Immature natural killer cell (primary cell): ENCODE results near the gene TADA3. TPM values are rescaled to one million over a fixed set of nuclear protein-coding genes. Genes with fewer than 3 reads are reported as not detected.

Experiments used
- DNase-seq, 3 donors: peaks; one replicate each; pipeline ENCODE4 v3.0.0; 2022; ENCODE audit warnings: mixed read lengths in 1 of 3
- H3K27ac Mint-ChIP-seq, 6 donors: one replicate each; pipeline ENCODE4 v1.8.0; 2020; ENCODE audit warnings: mixed read lengths in 6 of 6, mild to moderate bottlenecking in 5 of 6, inconsistent platforms in 4 of 6, moderate library complexity in 3 of 6
- H3K27me3 Mint-ChIP-seq, 3 donors: one replicate each; pipeline ENCODE4 v1.8.0; 2020 to 2021; ENCODE audit warnings: low read depth in 3 of 3, mild to moderate bottlenecking in 3 of 3, mixed read lengths in 3 of 3, moderate library complexity in 3 of 3, inconsistent platforms in 1 of 3
- H3K36me3 Mint-ChIP-seq, 3 donors: one replicate each; pipeline ENCODE4 v1.8.0; 2020; ENCODE audit warnings: mixed read lengths in 3 of 3, inconsistent platforms in 2 of 3, mild to moderate bottlenecking in 2 of 3
- H3K4me1 Mint-ChIP-seq, 2 donors: one replicate each; pipeline ENCODE4 v1.8.0; 2020; ENCODE audit warnings: inconsistent platforms in 2 of 2, mild to moderate bottlenecking in 2 of 2, mixed read lengths in 2 of 2, moderate library complexity in 1 of 2
- H3K4me3 Mint-ChIP-seq, 5 donors: one replicate each; pipeline ENCODE4 v1.8.0; 2020; ENCODE audit warnings: mild to moderate bottlenecking in 5 of 5, mixed read lengths in 5 of 5, inconsistent platforms in 3 of 5, moderate library complexity in 3 of 5
- H3K9me3 Mint-ChIP-seq, 6 donors: one replicate each; pipeline ENCODE4 v1.8.0; 2020; ENCODE audit warnings: mild to moderate bottlenecking in 6 of 6, mixed read lengths in 6 of 6, inconsistent platforms in 4 of 6, moderate library complexity in 3 of 6
- polyA plus RNA-seq, 3 donors: library from polyadenylated mRNA; unstranded; fragments of 300-500 nt; fragmentation: Illumina TruSeq; gene quantifications; one replicate each; pipeline ENCODE4 v1.2.3, GENCODE V29; 2021

Gene TADA3
- polyA plus RNA-seq, 3 donors from 2014 or later, result 58.1 to 121 (median 73.6) TPM

DNA sequence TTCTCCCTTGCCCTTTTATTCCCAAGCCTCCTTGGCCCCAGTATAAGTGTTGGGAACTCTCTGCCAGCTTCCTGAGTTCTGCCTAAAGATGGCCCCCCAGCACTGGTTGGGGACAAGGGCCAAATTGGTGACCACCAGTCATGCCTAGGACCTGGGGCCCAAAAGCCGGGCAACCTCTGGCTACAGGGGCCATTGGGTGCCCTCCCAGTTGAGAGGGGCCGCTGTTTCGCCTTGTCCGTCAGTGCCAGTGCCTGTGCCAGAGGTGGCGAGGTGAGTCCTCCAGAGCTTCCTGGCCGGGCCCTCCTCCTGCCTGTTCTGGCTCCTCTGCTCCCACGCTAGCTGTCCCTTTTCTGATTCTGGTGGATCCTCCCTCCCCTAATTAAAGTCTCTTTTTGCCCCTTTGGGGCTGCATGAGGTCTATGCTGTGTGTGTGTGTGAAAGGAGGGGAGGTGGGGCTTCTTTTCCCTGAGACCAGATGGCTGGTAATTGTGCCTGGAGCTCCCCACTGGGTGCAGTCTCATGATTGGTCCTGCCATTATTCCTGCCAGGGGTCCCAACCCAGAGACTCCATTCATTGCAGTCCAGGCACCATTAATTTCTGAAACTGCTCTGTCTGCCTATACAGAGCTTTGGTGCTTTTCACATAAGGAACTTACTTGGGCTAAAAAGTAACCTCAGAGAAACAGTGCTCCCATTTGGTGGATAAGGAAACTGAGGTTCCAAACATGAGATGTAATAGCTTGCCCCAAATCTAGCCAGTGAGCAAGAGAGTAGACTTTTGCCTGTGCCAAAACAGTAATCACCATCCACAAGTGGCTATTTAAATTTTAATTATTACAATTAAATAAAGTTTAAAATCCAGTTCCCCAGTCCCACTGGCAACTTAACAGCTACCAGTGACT, 14.7 kb upstream of the TADA3 start:
- Mint-ChIP-seq H3K27me3 (peaks cover 0 to 13% (median 5%) of the 10 kb centered on the region in 3 donors), H3K27ac (peak overlapping the region; percentile 96 to 99 (median 99)), H3K4me1 (peaks cover 49 to 76% of the 10 kb centered on the region in 2 donors), H3K36me3 (peaks cover 9 to 28% (median 28%) of the 10 kb centered on the region in 3 donors), H3K9me3 (no peaks in the 10 kb centered on the region), H3K4me3 (peak overlapping the region in 3 of 5 donors; percentile 65 to 95 (median 93))
- no peak for DNase-seq

DNA sequence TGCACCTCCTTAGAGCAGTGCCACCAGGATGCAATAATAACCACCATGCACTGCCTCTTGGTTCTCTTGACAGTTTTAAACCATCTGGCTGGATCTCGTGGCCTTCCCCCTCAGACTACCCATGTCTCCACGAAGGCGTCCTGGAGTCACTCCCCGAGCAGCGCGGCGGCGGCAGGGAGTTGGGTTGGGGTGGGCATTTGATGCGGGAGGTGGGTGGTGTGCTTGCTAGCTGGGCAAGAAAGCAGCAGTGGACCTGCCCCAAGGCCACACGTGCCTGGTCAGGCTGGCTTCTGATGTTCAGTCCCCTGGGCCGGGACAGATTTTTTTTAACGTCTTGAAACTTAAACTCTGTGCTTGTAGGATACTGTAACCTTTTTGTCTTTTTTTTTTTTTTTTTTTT, 13.9 kb upstream of the TADA3 start:
- H3K36me3 Mint-ChIP-seq, result peaks cover 9 to 34% (median 30%) of the 10 kb centered on the region in 3 donors
- H3K4me1 Mint-ChIP-seq, result peaks cover 41 to 68% of the 10 kb centered on the region in 2 donors
- DNase-seq, result no peak
- no peaks in the 10 kb centered on the region for H3K9me3 Mint-ChIP-seq
- H3K27ac Mint-ChIP-seq, result peak overlapping the region in 3 of 6 donors; percentile 7 to 61 (median 51)
- H3K27me3 Mint-ChIP-seq, result peaks cover 0 to 13% (median 5%) of the 10 kb centered on the region in 3 donors
- no peak overlapping the region for H3K4me3 Mint-ChIP-seq

DNA sequence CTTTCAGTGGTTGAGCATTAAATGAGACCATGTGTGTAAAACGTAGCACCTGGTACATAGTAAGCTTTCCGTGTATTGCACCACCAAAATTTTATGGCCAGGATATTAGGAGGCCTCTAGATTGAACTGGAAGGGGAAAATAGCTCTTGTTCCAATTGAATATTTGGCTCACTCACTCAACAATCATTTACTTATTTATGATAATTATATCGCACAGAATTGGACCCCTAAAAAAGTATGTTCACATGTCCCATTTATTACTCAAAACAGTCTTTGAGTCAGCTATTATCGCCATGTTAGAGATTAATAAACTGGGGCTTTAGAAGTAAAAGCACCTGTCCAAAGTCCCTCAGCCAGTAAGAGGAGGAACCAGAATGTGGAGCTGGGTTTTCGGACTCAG, 12.7 kb upstream of the TADA3 start:
- Mint-ChIP-seq H3K9me3 (no peaks in the 10 kb centered on the region), H3K4me1 (peaks cover 33 to 59% of the 10 kb centered on the region in 2 donors), H3K27me3 (peaks cover 0 to 11% (median 5%) of the 10 kb centered on the region in 3 donors), H3K4me3 (no peak overlapping the region), H3K27ac (peak overlapping the region in 1 of 6 donors; percentile 48), H3K36me3 (peaks cover 9 to 40% (median 30%) of the 10 kb centered on the region in 3 donors)
- DNase-seq, result no peak

DNA sequence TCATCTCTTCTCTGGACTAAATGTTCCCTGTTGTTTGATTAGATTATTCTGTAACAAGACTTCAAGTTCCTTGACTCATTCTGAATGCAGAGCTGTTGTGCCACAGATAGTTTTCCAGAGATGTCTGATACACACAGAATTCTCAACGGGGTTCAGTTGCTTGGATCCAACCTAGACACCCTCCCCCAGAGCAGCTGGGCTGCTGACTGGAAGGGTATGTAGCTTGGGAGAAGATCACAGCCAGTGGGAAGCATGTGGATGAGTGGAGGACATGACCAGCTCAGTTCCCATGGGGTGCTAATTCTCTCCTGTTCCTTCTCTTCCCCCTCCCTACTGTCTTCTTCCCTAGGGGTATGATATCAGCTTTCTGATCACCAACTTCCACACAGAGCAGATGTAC, 11.2 kb upstream of the TADA3 start:
- Mint-ChIP-seq H3K4me3 (no peak overlapping the region), H3K4me1 (peaks cover 25 to 53% of the 10 kb centered on the region in 2 donors), H3K36me3 (peaks cover 9 to 45% (median 30%) of the 10 kb centered on the region in 3 donors), H3K9me3 (no peaks in the 10 kb centered on the region), H3K27me3 (peaks cover 0 to 6% (median 0%) of the 10 kb centered on the region in 3 donors), H3K27ac (peak overlapping the region in 5 of 6 donors; percentile 24 to 76 (median 71))
- DNase-seq, result no peak

DNA sequence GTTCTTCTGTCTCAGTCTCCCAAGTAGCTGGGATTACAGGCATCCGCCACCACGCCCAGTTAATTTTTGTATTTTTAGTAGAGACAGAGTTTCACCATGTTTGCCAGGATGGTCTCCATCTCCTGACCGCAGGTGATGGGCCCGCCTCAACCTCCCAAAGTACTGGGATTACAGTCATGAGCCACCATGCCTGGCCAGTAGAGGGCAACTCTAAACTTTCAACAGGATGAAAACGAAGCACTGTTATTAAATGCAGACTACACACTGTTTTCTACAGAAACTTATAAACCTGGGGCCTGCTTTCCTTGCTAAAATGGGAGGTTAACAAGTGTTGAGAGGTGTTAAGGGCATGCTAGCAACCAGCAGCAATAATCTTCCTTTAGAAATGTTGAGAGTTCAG, 8.3 kb upstream of the TADA3 start:
- no peak overlapping the region for H3K4me3 Mint-ChIP-seq
- peaks cover 0 to 3% (median 0%) of the 10 kb centered on the region in 3 donors for H3K27me3 Mint-ChIP-seq
- DNase-seq, result no peak
- peak overlapping the region in 2 of 6 donors; percentile 34 to 45 for H3K27ac Mint-ChIP-seq
- H3K36me3 Mint-ChIP-seq, result peaks cover 15 to 47% (median 36%) of the 10 kb centered on the region in 3 donors
- no peaks in the 10 kb centered on the region for H3K9me3 Mint-ChIP-seq
- peaks cover 30 to 55% of the 10 kb centered on the region in 2 donors for H3K4me1 Mint-ChIP-seq

DNA sequence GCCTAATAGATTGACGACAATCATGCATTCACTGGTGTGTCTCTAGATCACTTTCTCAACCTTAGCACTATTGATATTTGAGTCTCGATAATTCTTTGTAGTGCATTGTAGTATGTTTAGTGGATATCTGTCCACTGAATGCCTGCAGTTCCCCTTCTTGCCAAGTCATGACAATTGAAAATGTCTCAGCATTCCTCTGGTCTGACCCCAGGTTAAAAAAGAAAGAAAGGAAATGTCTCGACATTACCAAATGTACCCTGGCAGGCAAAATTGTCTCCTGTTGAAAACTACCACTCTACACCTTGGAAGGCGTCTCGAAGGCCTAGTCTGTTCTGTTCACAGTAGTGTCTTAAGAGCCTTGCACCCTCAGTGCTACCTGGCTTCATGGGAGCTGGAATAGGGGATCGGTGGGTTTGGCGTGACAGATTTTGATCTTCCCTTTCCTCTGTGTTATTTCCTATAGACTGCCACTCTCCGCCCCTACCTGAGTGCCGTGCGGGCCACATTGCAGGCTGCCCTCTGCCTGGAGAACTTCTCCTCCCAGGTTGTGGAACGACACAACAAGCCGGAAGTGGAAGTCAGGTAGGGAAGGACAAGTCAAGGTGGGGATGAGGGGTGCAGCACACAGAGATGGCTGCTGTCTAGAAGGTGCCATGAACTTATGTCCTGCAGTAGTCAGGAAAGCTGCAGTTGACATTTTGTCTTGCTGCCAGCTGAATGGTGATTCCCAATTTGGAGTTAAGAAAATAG, 5.1 kb upstream of the TADA3 start:
- no peak overlapping the region for H3K4me3 Mint-ChIP-seq
- no peaks in the 10 kb centered on the region for H3K9me3 Mint-ChIP-seq
- DNase-seq, result no peak
- peak overlapping the region in 4 of 6 donors; percentile 27 to 72 (median 52) for H3K27ac Mint-ChIP-seq
- peaks cover 3 to 11% (median 10%) of the 10 kb centered on the region in 3 donors for H3K27me3 Mint-ChIP-seq
- H3K36me3 Mint-ChIP-seq, result peaks cover 5 to 34% (median 11%) of the 10 kb centered on the region in 3 donors
- H3K4me1 Mint-ChIP-seq, result peaks cover 48 to 55% of the 10 kb centered on the region in 2 donors

DNA sequence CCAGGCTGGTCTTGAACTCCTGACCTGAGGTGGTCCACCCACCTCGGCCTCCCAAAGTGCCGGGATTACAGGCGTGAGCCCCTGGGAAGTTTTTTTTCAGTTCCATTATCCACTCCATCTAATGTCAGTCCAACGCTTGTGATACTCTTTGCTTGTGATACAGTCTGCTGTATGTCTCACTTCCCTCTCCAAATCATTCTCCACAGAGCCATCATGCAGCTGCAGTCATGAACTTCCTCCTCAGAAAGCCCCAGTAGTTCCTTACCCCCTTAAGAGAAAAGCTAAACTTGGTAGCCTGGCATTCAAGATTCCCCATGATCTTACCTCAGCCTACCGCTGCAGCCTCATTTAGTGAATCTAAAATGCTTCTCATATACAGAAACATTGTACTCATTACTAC, 2.9 kb upstream of the TADA3 start:
- Mint-ChIP-seq H3K9me3 (no peaks in the 10 kb centered on the region), H3K27me3 (peaks cover 3 to 13% (median 11%) of the 10 kb centered on the region in 3 donors), H3K27ac (peak overlapping the region; percentile 32 to 91 (median 76)), H3K4me3 (peak overlapping the region; percentile 65 to 89 (median 79)), H3K36me3 (peaks cover 8 to 26% (median 11%) of the 10 kb centered on the region in 3 donors), H3K4me1 (peaks cover 68 to 74% of the 10 kb centered on the region in 2 donors)
- DNase-seq, result no peak

DNA sequence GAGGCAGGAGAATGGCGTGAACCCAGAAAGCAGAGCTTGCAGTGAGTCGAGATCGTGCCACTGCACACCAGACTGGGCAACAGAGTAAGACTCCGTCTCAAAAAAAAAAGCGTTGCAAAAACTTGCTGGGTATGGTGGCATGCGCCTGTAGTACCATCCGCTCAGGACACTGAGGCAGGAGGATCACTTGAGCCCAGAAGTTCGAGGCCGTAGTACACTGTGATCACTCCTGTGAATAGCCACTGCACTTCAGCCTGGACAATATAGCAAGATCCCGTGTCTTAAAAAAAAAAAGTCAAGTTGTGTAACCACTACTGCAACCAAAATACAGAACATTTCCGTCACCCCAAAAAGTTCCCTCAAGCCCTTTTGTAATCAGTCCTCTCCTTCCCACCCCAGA, 2.1 kb upstream of the TADA3 start:
- H3K27ac Mint-ChIP-seq, result peak overlapping the region; percentile 70 to 100 (median 84)
- peaks cover 3 to 13% (median 11%) of the 10 kb centered on the region in 3 donors for H3K27me3 Mint-ChIP-seq
- peaks cover 66 to 73% of the 10 kb centered on the region in 2 donors for H3K4me1 Mint-ChIP-seq
- H3K36me3 Mint-ChIP-seq, result peaks cover 9 to 27% (median 17%) of the 10 kb centered on the region in 3 donors
- H3K4me3 Mint-ChIP-seq, result peak overlapping the region; percentile 95 to 100 (median 98)
- no peaks in the 10 kb centered on the region for H3K9me3 Mint-ChIP-seq
- no peak for DNase-seq

DNA sequence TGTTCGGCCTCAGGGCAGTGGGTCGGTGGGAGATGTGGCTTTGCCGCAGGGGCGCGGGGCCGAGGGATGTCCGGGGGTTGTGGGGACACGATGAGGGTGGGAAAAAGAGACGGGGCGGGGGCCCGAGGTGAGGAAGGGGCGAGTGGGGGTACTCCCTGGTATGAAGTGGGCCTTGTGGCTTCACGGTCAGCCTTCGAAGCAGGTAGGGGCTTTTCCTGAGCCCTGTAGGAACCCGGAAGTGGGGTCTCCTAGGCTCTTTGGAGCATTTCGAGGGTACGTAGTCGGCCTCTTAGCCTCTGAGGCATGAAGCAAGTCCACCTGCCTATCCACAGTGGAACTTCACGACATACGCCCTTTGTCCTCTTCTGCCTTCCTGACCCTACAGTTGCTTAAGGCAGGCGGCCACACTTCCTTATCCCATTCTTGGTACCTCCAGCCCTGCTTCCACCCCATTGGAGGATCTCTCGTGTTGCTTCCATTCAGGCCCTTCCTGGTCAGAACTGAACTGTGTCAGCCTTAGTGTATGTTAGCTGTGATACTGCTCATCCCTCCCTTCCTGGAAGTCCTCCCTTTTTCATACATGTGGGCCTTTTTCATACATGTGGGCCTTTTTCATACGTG, 998 bp upstream of the TADA3 start:
- H3K27me3 Mint-ChIP-seq, result peaks cover 3 to 13% (median 11%) of the 10 kb centered on the region in 3 donors
- H3K36me3 Mint-ChIP-seq, result peaks cover 13 to 31% (median 22%) of the 10 kb centered on the region in 3 donors
- H3K4me1 Mint-ChIP-seq, result peaks cover 69 to 71% of the 10 kb centered on the region in 2 donors
- H3K27ac Mint-ChIP-seq, result peak overlapping the region; percentile 97 to 100 (median 98)
- no peaks in the 10 kb centered on the region for H3K9me3 Mint-ChIP-seq
- DNase-seq, result peak in 2 of 3 donors; percentile 34 to 41
- peak overlapping the region; percentile 95 to 100 (median 98) for H3K4me3 Mint-ChIP-seq

DNA sequence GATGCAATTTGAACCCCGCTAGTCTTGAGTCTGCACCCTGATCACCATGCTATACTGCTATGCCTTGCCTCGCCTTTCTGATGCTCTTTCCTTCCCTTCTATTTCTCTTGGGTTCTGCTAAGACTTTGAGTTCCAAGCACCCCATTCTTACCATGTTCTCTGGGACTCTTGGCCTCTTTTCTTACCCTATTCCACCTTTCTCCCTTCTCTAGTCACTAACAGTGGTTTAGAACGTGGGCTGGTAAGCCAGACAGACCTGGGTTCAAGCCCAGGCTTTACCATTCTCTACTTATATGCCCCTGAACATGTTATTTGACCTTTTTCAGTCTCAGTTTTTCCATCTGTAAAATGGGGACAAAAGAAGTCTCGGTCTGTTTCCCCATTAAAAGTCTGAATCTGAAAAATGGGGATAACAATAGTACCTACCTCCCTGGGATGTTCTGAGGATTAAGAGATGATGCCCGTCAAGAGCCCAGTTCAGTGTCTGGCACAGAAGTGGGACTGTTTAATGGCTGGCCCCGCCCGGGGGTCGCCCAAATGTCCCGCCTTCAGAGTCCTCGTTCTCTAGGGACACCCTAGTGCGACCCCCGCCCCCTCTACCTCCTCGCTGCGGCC, 376 bp downstream of the TADA3 start:
- Mint-ChIP-seq H3K27ac (peak overlapping the region; percentile 97 to 100 (median 98)), H3K4me3 (peak overlapping the region; percentile 95 to 100 (median 98)), H3K36me3 (peaks cover 15 to 33% (median 19%) of the 10 kb centered on the region in 3 donors), H3K9me3 (no peaks in the 10 kb centered on the region), H3K4me1 (peaks cover 62 to 65% of the 10 kb centered on the region in 2 donors), H3K27me3 (peaks cover 5 to 13% (median 11%) of the 10 kb centered on the region in 3 donors)
- no peak for DNase-seq

DNA sequence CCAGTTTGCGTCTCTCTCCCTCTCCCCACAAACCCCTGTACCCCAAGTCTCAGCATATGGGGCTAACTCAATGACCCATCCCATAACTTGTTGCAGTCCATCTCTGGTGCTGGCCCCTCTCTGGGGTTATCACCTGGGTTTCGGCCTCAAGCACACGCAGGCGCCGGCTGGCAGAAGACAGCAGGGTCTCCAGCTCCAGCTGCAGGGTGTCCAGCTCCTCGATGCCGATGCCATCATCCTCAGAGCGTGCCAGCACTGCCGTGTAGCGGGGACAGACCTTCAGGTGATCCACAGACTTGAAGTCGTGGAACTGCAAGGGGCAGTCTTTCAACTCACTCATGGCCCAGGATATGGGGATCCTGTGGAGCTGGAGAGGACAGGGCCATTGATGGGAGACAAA, 1.1 kb downstream of the TADA3 start:
- H3K9me3 Mint-ChIP-seq, result no peaks in the 10 kb centered on the region
- H3K27ac Mint-ChIP-seq, result peak overlapping the region; percentile 97 to 100 (median 98)
- peaks cover 17 to 39% (median 21%) of the 10 kb centered on the region in 3 donors for H3K36me3 Mint-ChIP-seq
- DNase-seq, result no peak
- H3K4me1 Mint-ChIP-seq, result peaks cover 58 to 60% of the 10 kb centered on the region in 2 donors
- peak overlapping the region; percentile 95 to 100 (median 98) for H3K4me3 Mint-ChIP-seq
- H3K27me3 Mint-ChIP-seq, result peaks cover 5 to 13% (median 11%) of the 10 kb centered on the region in 3 donors

DNA sequence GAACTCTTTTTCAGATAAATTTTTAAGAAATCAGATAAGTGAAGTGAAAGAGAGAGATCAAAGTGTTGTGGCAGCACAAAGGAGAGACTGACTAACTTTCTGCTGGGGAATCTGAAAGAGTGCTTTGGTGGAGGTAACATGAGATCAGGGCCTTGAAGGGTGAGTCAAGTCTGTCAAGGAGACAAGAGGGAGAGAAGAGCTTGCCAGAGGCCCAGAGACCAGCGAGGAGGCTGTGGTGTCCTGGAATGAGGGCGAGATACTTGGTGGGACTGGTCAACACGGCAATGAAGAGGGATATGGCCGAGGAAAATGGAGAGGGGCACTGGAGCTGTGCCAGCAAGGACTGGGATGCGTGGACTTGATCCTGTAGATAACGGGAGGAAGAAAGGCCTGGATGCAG, 4.6 kb downstream of the TADA3 start:
- peaks cover 4 to 5% (median 4%) of the 10 kb centered on the region in 3 donors for H3K27me3 Mint-ChIP-seq
- H3K4me1 Mint-ChIP-seq, result peaks cover 35 to 39% of the 10 kb centered on the region in 2 donors
- no peak for DNase-seq
- H3K36me3 Mint-ChIP-seq, result peaks cover 24 to 48% (median 30%) of the 10 kb centered on the region in 3 donors
- H3K27ac Mint-ChIP-seq, result peak overlapping the region in 5 of 6 donors; percentile 33 to 66 (median 53)
- H3K9me3 Mint-ChIP-seq, result no peaks in the 10 kb centered on the region
- H3K4me3 Mint-ChIP-seq, result no peak overlapping the region
